GM19351 (cell line): ENCODE data around the gene ZBTB7A.

ENCODE experiments used
- ATAC-seq: cut with Tn5 transposase; IDR thresholded peaks from one replicate; pipeline ENCODE4 v1.9.1; 2021; ENCODE audit warnings: mild to moderate bottlenecking, moderate library complexity; ENCODE audit not compliant: unreplicated experiment

Gene ZBTB7A

DNA sequence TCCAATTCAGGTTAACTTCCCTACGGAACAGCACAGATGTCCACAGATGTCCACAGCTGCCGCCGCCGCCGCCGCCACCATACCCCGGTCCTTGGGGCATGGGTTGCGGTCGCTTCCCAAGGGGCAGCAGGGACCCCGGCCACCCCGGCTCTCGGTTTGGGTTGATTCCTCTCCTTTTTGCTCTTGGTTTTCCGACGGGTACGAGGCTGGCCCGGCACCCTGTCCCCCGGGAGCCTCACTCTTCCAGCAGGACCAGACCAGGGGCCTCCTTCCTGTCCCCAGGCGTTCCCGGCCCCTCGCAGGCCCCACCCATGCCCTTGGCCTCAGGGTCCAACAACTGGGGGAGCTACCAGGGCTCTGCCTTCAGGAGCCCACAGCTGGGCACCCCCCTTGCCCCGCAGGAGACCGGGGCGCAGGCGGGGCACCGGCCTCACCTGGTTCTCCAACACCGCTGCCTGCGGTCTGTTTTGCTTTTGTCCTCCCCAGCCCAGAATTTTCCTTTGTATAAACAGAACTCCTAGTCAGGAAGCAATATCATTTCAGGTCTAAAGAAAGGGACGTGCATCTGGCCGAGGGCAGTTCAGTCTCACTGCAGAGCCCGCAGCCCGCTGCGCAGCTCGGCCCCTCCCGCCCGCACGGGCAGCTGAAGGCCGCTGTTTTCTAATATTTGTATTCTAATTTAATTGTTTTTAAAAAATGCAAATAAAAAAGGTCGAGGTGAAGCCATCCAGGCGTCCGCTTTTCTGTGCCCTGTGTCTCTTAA, 27.9 kb downstream of the ZBTB7A start:
- ATAC-seq: no peak

DNA sequence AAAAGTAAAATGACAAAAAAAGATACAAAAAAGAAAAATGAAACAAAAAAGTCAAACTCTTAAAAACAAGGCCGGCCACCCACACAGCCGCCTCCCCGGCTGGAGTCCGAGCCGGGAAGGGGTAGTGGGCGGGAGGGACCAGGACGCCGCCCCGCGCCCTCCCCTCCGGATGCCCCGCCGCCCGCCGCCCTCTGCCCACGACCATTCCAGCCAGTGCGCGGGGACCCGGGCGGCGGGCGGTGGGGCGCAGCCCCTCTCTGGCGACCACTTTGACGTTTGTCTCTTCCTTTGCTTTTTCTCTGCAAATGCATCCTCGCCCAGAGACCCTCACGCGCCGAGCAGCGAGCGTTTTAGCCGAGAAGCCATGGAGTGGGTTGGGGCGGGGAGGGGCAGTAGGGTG, 28.6 kb downstream of the ZBTB7A start:
- ATAC-seq: no peak

DNA sequence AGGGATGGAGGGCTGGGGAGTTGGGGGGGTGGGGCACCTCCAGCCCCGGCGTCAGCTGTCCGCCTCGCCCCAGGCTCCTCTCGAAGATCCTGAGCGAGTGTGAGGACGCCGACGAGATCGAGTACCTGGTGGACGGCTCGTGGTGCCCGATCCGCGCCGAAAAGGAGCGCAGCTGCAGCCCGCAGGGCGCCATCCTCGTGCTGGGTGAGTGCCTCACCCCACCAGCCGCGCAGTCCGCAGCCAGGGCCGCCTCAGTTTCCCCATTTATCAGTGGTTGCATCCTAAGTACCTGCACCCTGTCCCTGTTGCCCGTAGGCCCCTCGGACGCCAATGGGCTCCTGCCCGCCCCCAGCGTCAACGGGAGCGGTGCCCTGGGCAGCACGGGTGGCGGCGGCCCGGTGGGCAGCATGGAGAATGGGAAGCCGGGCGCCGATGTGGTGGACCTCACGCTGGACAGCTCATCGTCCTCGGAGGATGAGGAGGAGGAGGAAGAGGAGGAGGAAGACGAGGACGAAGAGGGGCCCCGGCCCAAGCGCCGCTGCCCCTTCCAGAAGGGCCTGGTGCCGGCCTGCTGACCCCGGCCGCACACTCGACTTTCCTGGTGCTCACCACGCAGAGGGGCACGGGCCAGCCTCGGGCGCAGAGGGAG, 29.3 kb downstream of the ZBTB7A start:
- ATAC-seq: no peak

DNA sequence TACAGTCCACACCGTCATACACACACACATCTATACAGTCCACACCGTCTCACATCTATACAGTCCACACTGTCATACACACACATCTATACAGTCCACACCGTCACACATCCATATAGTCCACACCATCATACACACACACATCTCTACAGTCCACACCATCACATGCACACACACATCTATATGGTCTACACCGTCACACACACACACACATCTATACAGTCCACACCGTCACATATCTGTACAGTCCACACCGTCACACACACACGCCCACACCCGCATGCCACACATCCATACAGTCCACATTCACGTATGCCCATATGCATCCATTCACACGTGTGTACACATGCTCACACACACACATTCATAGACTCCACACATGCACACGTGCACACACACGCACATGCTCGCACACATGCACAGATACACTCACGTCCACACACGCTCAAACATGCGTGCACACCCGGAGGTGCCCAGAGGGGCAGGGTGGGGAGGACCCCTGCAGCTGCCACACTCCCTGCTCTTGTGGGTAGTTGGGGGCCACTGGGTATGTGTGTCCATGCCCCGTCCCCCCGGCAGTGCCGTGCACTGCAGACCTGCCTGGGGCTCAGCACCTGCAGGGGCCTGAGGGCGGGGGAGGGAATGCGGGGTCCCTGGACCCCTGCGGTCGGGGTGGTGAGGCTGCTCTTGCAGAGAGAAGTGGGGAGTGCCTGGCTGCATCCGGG, 30.0 kb downstream of the ZBTB7A start:
- no peak for ATAC-seq

DNA sequence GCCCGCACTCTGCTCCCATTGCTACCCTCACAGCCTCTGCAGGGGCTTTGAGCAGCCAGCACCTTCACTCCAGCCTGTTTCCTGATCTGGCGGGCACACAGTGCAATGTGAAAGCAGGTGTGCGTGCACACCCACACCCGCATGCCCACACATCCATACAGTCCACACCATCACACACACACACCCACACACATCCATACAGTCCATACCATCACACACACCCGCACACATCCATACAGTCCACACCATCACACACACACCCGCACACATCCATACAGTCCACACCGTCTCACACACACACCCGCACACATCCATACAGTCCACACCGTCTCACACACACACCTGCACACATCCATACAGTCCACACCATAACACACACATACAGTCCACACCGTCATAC, 31.1 kb downstream of the ZBTB7A start:
- ATAC-seq: no peak

DNA sequence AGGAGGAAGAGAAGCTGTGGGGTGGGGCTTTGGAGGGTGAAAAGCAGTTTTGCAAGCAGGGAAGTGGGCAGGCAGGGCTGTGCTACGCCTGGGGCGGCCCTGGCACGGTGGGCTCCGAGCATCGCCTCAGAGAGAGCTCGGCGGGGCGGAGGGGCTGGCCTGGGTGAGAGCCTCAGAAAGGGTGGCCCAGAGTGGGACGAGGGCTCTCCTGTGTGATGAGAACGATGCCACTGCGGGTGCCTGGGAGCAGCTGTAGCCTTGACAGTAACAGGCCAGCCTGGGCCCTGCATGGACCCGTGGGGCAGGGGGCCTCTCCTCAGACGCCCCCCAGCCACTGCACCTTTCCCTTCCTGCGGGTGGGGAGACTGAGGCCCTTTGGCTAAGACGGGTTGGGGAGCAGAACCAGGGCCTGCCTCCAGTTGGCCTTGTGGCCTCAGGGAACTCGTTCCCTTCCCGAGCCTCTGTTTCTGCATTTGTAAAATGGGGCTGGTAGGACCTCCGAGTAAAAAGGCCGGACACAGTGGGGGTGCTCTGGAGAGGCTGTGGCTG, 31.6 kb downstream of the ZBTB7A start:
- no peak for ATAC-seq

DNA sequence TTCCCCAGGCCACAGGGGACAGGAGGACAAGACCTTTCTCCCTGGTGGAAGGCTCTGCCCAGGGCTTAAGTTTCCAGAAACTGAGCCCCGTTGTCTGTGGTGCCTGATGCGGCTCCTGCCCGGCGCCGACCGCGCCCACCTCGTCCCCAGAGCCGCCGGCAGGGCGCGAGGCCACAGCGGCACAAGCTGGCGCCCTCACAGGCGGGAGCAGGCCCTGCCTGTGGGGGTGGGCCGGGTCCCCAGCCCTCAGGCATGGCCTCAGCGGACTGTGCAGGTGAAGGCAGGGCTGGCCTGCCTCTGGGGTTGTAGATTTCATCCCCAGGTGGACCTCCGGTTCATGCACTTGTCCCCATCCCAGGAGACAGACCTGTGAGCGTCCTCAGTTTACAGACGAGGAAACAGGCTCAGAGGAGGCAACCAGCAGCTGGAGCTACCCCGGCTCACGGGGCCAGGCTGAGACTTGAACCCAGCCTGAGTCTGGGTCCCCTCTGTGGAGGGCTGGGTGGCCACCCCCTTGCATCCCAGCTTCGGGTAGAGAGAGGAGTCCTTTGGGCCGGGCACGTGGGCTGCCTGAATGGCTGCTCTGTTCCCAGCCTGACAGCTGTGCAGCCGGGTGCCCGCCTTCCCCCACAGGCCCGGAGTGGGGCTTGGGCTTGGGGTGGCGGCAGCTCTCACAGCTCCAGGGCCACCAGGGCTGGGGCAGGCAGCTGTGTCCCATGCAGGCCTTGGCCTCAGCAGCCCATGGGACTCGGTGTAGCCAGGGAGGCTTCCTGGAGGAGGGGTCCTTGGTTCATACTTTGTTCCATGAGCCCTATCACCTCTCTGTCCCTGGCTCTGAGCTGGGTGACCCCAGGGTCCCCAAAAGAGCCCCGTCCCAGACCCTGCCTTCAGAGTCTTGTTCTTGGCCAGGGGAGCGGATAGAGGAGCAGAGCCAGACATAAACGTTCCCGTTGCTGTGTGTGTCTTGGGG, 32.4 kb downstream of the ZBTB7A start:
- no peak for ATAC-seq

DNA sequence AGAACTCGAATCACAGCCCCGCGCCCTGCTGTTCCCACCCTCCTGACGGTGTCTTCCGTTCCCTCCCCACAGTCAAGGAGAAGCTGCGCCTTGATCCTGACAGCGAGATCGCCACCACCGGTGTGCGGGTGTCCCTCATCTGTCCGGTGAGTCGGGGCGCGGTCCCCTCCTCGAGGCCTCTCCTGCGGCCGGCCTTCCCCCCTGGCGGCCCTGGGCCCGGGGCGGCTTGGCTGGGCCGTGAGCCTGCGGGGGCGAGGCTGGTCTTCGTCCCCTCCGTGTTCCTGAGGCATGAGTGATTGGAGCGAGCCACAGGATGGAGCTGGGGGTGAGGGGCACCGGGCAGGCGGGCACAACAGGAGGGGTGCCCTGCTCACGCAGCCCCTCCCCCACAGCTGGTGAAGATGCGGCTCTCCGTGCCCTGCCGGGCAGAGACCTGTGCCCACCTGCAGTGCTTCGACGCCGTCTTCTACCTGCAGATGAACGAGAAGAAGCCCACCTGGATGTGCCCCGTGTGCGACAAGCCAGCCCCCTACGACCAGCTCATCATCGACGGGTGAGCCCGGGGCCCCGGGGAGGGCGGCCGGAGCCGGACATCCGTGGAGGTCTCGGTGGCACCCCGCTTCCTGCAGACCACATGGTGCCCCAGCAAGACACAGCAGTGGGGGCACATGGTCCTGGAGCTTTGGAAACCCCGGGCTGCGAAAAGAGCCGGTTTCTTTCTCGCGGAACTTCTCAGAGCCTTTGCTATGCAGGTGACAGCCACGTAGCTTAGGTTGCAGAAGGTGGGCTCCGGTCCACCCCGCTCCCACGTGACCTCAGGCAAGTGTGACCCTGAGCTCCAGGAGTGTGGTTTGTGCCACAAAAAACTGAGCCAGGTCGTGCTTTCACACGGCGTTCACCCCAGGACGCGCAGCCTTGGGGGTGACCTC, 33.4 kb downstream of the ZBTB7A start:
- no peak for ATAC-seq

DNA sequence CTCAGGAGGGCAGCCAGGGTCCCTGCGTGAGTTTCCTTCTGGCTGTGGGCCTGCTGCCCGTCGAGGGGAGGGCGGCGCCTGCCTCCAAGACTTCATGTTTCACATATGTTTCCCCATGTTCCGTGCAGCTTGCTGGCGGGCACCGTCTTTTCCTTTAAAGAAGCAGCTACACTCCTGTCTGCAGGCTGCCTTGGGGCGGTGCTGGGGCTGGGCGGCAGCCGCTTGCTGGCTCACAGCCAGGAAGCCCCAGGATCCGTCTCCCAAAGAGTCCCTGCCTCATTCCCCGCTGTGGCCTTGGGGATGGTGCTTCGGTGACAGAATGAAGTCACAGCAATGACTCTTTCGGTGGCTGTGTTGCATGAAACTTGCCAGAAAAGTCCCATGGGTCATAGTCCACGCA, 34.3 kb downstream of the ZBTB7A start:
- no peak for ATAC-seq

DNA sequence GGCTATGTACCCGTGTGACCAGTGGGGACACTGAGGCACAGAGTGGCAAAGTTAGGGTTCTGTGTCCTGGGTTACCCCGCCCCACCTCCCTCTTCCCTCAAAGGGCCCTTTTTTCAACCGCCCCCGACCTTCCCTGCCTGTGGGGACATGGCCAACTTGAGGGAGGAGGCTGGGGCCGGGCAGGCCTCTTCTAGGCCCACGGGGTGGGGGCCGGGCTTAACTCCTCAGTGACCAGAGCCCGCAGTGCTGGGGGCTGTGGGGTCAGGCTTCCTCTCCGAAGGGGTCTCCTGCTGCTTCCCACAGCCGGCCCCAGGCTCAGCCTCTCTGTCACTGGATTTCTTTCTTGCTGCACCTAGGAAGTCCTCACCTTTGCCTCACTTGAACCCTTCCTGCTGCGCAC, 35.3 kb downstream of the ZBTB7A start:
- no peak for ATAC-seq

DNA sequence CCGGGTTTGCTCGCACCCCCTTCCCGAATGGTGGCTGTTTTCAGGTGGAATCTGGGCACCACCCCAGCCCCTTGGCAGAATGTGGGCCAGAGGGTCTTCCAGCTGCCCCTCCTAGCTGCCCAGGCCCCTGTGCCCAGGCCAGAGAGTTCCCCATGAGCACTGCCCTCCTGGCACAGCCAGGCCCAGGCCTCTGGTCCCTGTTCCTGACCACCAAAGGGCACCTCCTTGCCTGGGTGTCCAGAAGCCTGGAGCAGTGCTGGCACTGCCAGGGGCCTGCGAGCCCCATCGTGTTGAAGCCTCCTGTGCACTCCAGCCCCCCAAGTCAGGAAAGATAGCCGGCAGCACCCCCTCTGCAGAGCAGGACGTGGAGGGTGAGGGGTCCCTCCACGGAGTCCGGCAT, 35.7 kb downstream of the ZBTB7A start:
- ATAC-seq: no peak

DNA sequence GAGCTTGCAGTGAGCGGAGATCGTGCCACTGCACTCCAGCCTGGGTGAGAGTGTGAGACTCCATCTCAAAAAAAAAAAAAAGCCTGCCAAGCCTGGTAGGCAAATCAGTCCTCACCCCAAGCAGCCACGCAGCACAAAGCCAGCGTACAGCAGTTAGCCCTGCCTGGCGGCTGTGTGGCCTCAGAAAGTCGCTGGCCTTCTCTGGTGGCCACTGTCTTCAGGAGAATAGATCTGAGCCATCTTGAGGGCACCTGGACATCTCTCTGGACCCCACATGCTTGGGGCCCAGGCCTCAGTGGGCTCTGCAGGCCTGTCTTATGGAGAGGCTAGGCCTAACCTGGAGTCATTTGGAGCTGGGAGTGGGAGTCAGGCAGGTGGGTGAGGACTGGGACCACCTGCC, 36.1 kb downstream of the ZBTB7A start:
- ATAC-seq: no peak

DNA sequence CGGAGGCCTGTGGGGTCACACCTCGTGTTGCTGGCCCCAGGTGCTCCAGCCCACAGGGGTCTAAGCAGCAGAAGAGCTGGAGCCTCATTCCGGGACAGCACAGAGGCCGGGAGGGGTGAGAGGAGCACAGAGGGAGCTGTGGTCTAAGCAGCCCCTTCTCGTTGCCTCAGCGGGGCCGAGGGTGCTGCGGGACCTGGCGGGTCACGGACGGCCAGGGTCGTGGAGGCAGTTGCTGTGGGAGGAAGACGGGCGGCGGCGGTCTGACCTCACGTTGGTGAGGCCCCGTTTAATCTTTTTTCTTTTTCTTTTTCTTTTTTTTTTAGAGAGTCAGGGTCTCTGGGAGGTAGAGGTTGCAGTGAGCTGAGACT, 37.5 kb downstream of the ZBTB7A start:
- ATAC-seq: no peak

DNA sequence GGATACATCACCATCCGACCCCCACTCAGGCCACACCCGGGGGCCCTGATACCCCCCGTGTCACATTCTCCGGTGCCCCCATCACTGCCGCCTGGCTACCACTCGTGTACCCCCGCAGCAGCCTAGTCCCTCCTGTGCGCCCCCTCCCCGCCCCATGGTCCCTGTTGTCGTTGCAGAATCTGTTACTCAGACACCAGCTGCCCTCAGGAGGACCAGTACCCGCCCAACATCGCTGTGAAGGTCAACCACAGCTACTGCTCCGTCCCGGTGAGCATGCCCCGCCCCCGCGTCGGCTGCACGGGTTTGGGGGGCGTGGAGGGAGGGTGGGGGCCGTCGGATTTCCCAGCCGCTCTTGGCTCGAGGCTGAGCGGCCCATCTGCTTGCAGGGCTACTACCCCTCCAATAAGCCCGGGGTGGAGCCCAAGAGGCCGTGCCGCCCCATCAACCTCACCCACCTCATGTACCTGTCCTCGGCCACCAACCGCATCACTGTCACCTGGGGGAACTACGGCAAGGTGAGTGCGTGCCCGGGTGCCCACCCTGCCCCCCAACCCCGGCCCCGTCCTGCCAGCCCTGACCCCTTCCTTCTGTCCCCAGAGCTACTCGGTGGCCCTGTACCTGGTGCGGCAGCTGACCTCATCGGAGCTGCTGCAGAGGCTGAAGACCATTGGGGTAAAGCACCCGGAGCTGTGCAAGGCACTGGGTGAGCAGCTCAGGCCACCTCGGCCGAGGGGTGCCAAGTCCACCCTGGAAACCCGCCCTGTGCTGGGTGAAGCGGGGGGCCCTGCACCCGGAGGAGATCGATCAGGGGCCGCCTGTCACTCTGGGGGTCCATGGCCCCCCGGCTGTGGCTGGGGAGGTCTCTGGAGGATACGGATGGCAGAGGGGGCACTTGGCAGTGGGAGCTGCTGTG, 38.1 kb downstream of the ZBTB7A start:
- no peak for ATAC-seq

DNA sequence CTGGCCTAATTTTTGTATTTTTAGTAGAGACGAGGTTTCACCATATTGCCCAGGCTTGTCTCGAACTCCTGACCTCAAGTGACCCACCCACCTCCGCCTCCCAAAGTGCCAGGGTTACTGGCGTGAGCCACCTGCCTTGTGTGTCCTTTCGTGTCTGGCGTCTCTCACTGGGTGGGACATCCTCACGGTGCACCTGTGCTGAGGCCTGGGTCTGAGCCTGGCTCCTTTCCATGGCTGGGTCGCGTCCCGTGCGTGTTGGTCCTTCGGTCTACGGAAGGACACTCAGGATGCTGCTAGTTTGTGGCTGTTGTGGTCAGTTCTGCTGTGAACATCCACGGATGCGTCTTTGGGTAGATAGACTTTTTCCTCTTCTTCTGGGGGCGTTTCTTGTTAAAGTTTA, 39.6 kb downstream of the ZBTB7A start:
- no peak for ATAC-seq

DNA sequence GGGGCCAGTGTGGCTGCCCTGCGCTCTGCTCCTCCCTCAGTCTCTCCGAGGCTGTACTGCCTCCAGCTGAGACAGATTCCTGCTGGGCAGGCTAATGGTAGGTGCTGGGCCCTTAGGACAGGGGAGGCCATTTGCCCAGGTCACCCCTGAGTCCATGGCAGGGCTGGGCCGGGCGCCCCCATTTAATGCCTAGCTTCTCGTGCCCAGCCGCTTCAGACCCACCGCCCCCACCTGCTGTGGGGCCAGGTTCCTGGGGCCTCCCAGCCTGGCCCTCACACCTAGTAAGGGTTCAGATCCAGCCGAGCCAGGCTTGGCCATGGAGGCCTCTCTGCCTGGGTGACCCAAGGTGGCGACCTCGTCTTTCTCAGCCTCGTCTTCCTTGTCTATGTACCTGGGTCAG, 41.4 kb downstream of the ZBTB7A start:
- ATAC-seq: no peak

DNA sequence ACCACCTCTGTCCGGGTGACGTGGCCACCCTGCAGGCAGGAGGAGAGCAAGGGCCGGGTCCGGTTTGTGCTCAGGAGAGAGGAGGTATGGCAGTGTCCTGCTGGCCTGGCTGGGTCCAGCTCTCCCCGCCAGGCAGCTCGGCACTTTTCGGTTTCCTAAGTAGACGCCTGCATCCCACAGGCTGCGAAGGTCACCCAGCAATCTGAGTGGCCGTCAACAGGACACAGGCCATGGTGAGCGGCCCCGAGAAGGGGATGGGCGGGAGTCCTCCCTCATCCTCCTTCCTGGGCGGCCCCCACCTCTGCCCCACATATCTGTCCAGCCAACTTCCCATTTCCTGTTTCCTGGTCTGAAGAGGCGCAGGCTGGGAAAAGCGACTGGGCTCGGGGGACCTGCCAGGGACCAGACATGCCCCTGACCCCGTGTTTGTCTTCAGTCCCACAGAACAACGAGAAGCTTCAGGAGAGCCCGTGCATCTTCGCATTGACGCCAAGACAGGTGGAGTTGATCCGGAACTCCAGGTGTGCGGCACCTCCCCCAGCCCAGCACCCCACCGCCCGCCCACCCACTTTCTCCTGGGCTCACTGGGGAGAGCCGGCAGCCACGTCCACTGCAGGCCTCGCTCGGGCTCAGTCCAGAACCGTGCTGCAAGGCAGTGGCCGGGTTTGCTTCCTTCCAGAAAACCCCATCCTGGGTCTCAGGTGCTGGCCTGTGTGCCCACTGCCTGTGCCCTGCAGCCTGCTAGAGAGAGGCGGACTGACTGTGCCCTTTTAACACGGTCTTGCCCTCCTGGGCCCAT, 42.9 kb downstream of the ZBTB7A start:
- ATAC-seq: no peak

DNA sequence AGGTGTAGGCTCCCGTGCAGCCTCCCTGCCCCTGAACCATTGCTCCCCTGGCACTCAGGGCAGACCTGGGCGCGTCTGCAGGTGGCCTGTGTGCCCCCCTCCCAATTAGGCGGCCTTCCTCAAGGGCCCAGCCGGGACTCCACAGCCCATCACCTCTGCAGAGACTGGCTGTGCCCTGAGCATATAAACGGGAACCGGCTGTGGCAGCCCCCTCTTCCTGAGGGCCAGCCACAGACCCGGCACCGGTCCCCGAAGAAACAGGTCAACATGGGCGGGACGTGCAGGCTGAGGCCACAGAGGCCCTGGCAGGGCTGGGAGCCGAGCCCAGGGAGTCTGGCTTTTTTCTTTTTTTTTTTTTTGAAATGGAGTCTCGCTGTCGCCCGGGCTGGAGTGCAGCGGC, 47.1 kb downstream of the ZBTB7A start:
- no peak for ATAC-seq
